Right lobe of liver (tissue), 6 donors: ENCODE data around the gene LYL1. TPM values are rescaled to one million over a fixed set of nuclear protein-coding genes. Genes with fewer than 3 reads are reported as not detected.
A peak's percentile ranks its signal among the peaks of the same experiment; 100 is the strongest.

ENCODE experiments used
- ATAC-seq, 4 donors: fragments of 200-7000 bp; cut with Tn5 transposase; one replicate each; pipeline ENCODE4 v1.9.1; 2020; ENCODE audit warnings: mild to moderate bottlenecking in 4 of 4, moderate library complexity in 4 of 4
- DNase-seq, 3 donors: peaks; one replicate each; pipeline ENCODE4 v3.0.0-alpha.2; 2020
- H3K27ac ChIP-seq, 3 donors: fragments of 200-600 bp; one replicate each; pipeline ENCODE4 v1.8.0; 2022
- H3K27me3 ChIP-seq, 2 donors: fragments of 200-600 bp; one replicate each; pipeline ENCODE4 v1.8.0; 2022
- H3K36me3 ChIP-seq, 4 donors: fragments of 200-600 bp; sonication (generic) in 1 of 4; one replicate each; pipeline versions ENCODE4 v1.5.1 to v1.8.0; 2017 to 2022; ENCODE audit warnings: control low read depth in 1 of 4
- H3K4me1 ChIP-seq, 4 donors: fragments of 200-600 bp; sonication (generic) in 1 of 4; one replicate each; pipeline versions ENCODE4 v1.5.1 to v1.8.0; 2017 to 2022; ENCODE audit warnings: control low read depth in 1 of 4
- H3K4me3 ChIP-seq, 3 donors: fragments of 200-600 bp; one replicate each; pipeline ENCODE4 v1.8.0; 2022
- H3K9me3 ChIP-seq, 4 donors: fragments of 200-600 bp; sonication (generic) in 1 of 4; one replicate each; pipeline versions ENCODE4 v1.5.1 to v1.8.0; 2017 to 2022; ENCODE audit warnings: control low read depth in 1 of 4
- POLR2A ChIP-seq: fragments of 450-650 bp; IDR thresholded peaks from one replicate; pipeline ENCODE4 v1.6.1; 2017; ENCODE audit warnings: antibody characterized with exemption, mild to moderate bottlenecking
- whole genome bisulfite sequencing: methylation state at CpG from one replicate; pipeline ENCODE4 v1.1.6; 2018; ENCODE audit warnings: low coverage, low lambda C conversion rate; ENCODE audit not compliant: insufficient coverage; ENCODE audit errors: missing lambda C conversion rate; 5-methylcytosine and 5-hydroxymethylcytosine counted together
- intact Hi-C, 2 donors: fragments of 100-400 bp; cut with DNase I; formaldehyde crosslinking; loops; one replicate each; pipeline versions ENCODE4 v1.11.2 to v1.14.1; 2022
- total RNA-seq, 6 experiments: library from RNA; depleted of rRNA in 2 of 6; stranded (reverse); fragments of >200 nt in 2 of 6; fragmentation: NEBNext Ultra II Directional in 3 of 6; extraction: Animal tissue kit (Norgen Biotek cat#: 25700) in 3 of 6; gene quantifications; one replicate each; pipeline versions ENCODE4 v1.1.0 to v1.2.4, GENCODE V29; 2016 to 2023
- TF ChIP-seq, protein P1 (sequence below), 4 donors: fragments of 200-600 bp in 3 of 4; fragments of 450-650 bp in 1 of 4; IDR thresholded peaks; one replicate each; pipeline versions ENCODE4 v1.5.1 to v1.8.0; 2016 to 2022; ENCODE audit warnings: antibody characterized with exemption in 4 of 4, mild to moderate bottlenecking in 2 of 4
- donor health status: DM: no; HTN: yes; CAD: no.
- donor health status: DM: no; HTN: no; CAD: no.
- donor health status: DM: no; HTN: no; CAD: no.
- donor health status: DM: no; HTN: yes; CAD: no.
- donor health status: DM: no; HTN: yes; CAD: no.

LYL1 gene
- total RNA-seq, 6 experiments from 2014 or later = 1.1 to 3.7 (median 2.3) TPM

DNA sequence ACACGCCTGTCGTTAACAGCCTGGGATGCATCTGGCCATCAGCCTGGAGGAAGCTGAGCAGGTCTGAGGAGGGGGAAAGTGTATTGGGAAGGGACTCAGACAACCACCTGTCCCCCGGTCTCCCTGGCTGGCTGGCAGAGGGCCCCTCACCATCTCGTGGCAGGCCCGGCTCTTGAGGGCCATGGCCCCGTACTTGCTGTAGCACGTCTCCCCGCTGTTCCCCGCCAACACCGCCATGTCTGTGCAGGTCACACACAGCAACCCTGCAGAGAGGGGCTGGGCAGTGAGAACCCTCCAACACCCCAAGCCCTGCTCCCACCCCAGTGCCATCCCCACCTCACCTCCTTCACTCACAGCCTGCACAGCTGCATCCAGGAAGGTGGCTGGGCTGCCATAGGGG, 9.9 kb upstream of the LYL1 start:
- Histone ChIP-seq H3K27me3 (no peaks in the 10 kb centered on the region), H3K36me3 (peaks cover 0 to 18% (median 0%) of the 10 kb centered on the region in 4 donors), H3K27ac (no peak overlapping the region), H3K9me3 (no peaks in the 10 kb centered on the region), H3K4me3 (no peak overlapping the region), H3K4me1 (peaks cover 0 to 9% (median 3%) of the 10 kb centered on the region in 4 donors)
- TF ChIP-seq, protein P1, sequence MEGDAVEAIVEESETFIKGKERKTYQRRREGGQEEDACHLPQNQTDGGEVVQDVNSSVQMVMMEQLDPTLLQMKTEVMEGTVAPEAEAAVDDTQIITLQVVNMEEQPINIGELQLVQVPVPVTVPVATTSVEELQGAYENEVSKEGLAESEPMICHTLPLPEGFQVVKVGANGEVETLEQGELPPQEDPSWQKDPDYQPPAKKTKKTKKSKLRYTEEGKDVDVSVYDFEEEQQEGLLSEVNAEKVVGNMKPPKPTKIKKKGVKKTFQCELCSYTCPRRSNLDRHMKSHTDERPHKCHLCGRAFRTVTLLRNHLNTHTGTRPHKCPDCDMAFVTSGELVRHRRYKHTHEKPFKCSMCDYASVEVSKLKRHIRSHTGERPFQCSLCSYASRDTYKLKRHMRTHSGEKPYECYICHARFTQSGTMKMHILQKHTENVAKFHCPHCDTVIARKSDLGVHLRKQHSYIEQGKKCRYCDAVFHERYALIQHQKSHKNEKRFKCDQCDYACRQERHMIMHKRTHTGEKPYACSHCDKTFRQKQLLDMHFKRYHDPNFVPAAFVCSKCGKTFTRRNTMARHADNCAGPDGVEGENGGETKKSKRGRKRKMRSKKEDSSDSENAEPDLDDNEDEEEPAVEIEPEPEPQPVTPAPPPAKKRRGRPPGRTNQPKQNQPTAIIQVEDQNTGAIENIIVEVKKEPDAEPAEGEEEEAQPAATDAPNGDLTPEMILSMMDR (IDR thresholded peaks at IDR 0.05) = no peak
- TF ChIP-seq POLR2A = no peak
- no CpG with 5 or more reads among the region's 10 CpGs for WGBS
- ATAC-seq = no peak
- intact Hi-C loops = no loop called here
- DNase-seq = no peak

DNA sequence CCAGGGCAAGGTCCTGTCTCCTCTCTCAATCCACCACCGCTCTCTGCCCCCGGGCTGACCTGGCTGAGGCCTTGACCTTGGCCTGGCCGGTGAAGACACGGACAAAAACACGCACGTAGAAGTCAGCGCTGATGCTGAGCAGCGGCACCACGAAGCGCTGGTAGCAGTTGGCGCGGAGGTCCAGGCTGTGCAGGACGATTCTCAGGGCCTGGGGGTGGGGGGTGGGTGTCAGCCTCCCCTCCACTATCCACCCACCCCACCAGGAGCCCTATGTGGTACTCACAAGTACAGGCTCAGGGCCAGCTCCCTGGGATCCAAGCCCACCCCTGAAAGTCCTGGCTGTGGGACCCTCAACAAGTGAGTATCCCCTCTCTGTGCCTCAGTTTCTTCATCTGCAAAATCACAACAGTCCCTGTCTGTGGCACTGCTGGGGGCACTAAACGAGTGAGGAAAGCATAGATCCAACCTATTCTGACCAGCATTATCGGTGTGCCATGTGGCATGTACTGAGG, 7.5 kb upstream of the LYL1 start:
- ATAC-seq = no peak
- Histone ChIP-seq H3K36me3 (peaks cover 0 to 18% (median 0%) of the 10 kb centered on the region in 4 donors), H3K27ac (no peak overlapping the region), H3K4me1 (no peaks in the 10 kb centered on the region), H3K9me3 (no peaks in the 10 kb centered on the region), H3K27me3 (no peaks in the 10 kb centered on the region), H3K4me3 (no peak overlapping the region)
- intact Hi-C loops = no loop called here
- TF ChIP-seq POLR2A = no peak
- TF ChIP-seq, protein P1 (IDR thresholded peaks at IDR 0.05) = no peak
- no peak for DNase-seq
- WGBS = no CpG with 5 or more reads among the region's 15 CpGs

DNA sequence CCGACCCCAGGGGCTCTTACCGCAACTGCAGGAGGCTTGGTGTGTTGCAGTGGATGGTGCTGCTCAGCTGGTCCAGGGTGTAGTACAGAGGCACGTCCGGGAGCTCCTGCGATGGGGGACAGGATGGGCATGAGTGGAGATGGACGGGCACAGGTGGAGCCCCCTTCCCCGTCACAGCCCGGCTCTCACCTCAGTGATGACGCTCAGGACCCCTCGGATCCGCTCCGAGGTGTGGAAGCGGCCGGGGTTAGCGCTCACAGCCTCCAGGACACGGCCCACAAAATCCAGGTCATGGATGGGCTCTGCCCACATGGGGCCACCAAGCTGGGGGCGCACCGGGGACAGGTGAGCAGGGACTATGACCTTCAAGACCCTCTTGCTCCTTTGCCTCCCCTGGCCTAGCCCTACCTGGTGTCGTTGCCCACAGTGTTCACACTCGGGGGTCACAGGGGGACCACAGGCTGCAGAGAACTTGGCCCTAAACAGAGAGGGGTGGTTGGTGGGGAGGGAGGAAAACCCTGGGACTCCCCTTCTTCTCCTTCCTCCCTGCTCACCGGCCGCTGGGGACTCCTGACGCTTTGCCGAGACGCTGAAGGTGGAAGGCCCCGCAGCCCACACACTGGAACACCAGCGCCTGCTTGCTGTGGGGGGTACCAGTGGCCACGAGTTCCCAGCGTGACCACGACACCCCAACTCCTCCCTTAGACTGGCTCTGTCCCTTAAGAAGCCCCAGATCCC, 6.9 kb upstream of the LYL1 start:
- Histone ChIP-seq H3K36me3 (peaks cover 0 to 18% (median 0%) of the 10 kb centered on the region in 4 donors), H3K27ac (no peak overlapping the region), H3K4me3 (no peak overlapping the region), H3K27me3 (no peaks in the 10 kb centered on the region), H3K9me3 (no peaks in the 10 kb centered on the region), H3K4me1 (no peaks in the 10 kb centered on the region)
- intact Hi-C loops = loop anchor here in 1 of 2 donors (10.0 kb wide), 1 partner anchor 155 kb away; no protein-coding TSS in a partner anchor
- DNase-seq (no peak), ATAC-seq (peak in 1 of 4 donors; percentile 10)
- TF ChIP-seq, protein P1 (IDR thresholded peaks at IDR 0.05) = no peak
- TF ChIP-seq POLR2A = no peak
- WGBS = no CpG with 5 or more reads among the region's 30 CpGs

DNA sequence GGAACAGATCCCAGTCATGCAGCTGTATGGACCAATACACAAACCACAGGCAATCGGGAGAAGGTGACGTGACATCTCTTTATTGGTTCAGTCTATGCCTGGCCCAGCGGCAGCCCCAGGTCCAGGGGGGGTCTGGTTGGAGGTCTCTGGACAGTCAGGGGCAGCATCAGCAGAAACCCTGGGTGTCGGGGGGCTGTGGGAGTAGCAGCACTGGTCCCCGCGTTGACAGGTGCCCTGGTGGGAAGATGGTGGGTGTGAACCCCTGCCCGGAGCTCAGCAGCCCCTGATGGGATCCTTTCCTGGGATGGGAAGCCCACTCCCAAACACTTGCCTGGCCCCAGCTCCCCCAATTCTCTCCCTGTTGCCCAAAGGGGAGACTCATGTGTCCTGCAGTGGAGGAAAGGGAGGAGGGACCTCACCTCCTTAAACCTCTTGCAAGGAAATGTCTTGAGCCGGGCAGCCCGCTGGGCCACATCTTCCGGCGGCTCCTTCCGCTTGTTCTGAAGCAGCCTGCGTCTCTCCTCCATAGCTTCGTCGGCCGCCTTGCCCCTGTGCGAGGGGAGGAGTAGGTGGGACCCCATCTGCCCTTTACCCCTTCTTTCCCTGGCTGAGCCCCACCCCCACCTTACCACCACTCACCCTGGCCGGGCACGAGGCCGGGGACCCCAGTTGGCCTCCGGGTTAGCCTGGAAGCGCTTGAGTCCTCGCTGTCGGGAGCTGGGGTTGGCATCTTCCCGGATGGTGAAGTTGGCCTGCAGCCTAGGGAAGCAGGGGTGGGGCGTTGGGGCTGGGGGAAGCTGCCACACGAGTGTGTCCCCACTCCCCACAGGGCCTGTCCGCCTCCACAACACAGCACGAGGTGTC, 2.4 kb upstream of the LYL1 start:
- WGBS = 55% methylated on average over 8 of the region's 29 CpGs

More for the DNA sequence above, 2.4 kb upstream of the LYL1 start:
- H3K4me1 ChIP-seq = peaks cover 0 to 15% (median 6%) of the 10 kb centered on the region in 4 donors
- DNase-seq (peak in 2 of 3 donors; percentile 48 to 53), ATAC-seq (peak in 1 of 4 donors; percentile 2)
- H3K9me3 ChIP-seq = no peaks in the 10 kb centered on the region
- no peaks in the 10 kb centered on the region for H3K27me3 ChIP-seq
- peak overlapping the region; percentile 10 to 20 (median 16) for H3K4me3 ChIP-seq
- intact Hi-C loops = loop anchor here in 1 of 2 donors (10.0 kb wide), 1 partner anchor 160 kb away; no protein-coding TSS in a partner anchor
- no peaks in the 10 kb centered on the region for H3K36me3 ChIP-seq
- H3K27ac ChIP-seq = peak overlapping the region in 2 of 3 donors; percentile 76 to 87
- TF ChIP-seq, protein P1 (IDR thresholded peaks at IDR 0.05) = no peak
- TF ChIP-seq POLR2A = no peak
